Activated CD4-positive, alpha-beta memory T cell treated with anti-CD3 and anti-CD28 coated beads for 36 hours (primary cell): ENCODE data around the gene RBMS3. TPM values are rescaled to one million over a fixed set of nuclear protein-coding genes. Genes with fewer than 3 reads are reported as not detected.

ENCODE experiments used
- CTCF ChIA-PET: fragments of 350-600 bp; sonication (Branson Sonifier 250); formaldehyde crosslinking; loops from one replicate; lab custom pipeline; 2021; ENCODE audit warnings: antibody characterized with exemption, inconsistent platforms; lab: Charles Lee
- POLR2A ChIA-PET: fragments of 350-600 bp; sonication (Branson Sonifier 250); formaldehyde crosslinking; loops from one replicate; lab custom pipeline; 2021; ENCODE audit warnings: antibody characterized with exemption; lab: Charles Lee
- DNase-seq: peaks from one replicate; pipeline ENCODE4 v3.0.0-alpha.2; 2020
- H3K27ac Mint-ChIP-seq: one replicate; pipeline ENCODE4 v1.8.0; 2021; ENCODE audit warnings: mixed read lengths
- H3K27me3 Mint-ChIP-seq: one replicate; pipeline ENCODE4 v1.8.0; 2021; ENCODE audit warnings: mixed read lengths
- H3K36me3 Mint-ChIP-seq: one replicate; pipeline ENCODE4 v1.8.0; 2021; ENCODE audit warnings: mixed read lengths
- H3K4me1 Mint-ChIP-seq: one replicate; pipeline ENCODE4 v1.8.0; 2021; ENCODE audit warnings: low read depth, mixed read lengths
- H3K4me3 Mint-ChIP-seq: one replicate; pipeline ENCODE4 v1.8.0; 2021; ENCODE audit warnings: mild to moderate bottlenecking, mixed read lengths
- H3K9me3 Mint-ChIP-seq: one replicate; pipeline ENCODE4 v1.8.0; 2021; ENCODE audit warnings: mixed read lengths
- intact Hi-C: fragments of 100-400 bp; cut with micrococcal nuclease; formaldehyde crosslinking; loops from one replicate; pipeline ENCODE4 v1.15.1; 2023
- total RNA-seq, 2 experiments: library from RNA; stranded (reverse); gene quantifications; one replicate each; pipeline ENCODE4 v1.2.3, GENCODE V29; 2021

Gene RBMS3
- total RNA-seq, 2 experiments from 2014 or later: 1.6 TPM

DNA sequence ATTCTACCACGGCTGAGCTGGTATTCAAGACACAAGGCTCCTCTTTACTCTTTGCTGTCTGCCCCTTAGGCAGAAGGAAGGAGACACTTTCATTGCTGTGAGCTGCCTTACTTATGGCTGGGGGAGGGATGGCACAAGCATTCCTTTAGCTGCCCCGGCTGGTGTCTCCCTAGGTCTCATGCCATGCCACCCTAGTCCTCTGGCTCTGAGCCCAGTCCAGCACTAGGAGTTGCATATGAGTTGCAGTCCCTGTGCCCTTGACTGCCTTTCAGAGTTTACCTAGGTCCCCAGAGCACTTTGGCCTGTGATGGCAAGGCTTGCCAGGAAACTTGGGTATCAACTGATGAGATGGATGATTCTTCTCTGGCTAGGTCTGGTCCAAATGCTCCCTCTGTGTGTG is 296.4 kb downstream of the RBMS3 start:
- peaks cover 11% of the 10 kb centered on the region for H3K9me3 Mint-ChIP-seq
- intact Hi-C loops: no loop called here
- CTCF ChIA-PET: no interaction called here

GRCh38 chr3:29581311-29581710 is 300.4 kb downstream of the RBMS3 start:
- Mint-ChIP-seq H3K9me3 (no peaks in the 10 kb centered on the region), H3K27ac (no peak overlapping the region), H3K4me3 (no peak overlapping the region), H3K4me1 (no peaks in the 10 kb centered on the region), H3K36me3 (no peaks in the 10 kb centered on the region), H3K27me3 (peaks cover 1% of the 10 kb centered on the region)
- ChIA-PET CTCF (no interaction called here), POLR2A (no interaction called here)
- no peak for DNase-seq
- intact Hi-C loops: no loop called here

More for the DNA sequence above, 296.4 kb downstream of the RBMS3 start:
- no peaks in the 10 kb centered on the region for H3K36me3 Mint-ChIP-seq
- POLR2A ChIA-PET: no interaction called here
- H3K27me3 Mint-ChIP-seq: peaks cover 1% of the 10 kb centered on the region
- no peaks in the 10 kb centered on the region for H3K4me1 Mint-ChIP-seq
- H3K27ac Mint-ChIP-seq: no peak overlapping the region
- H3K4me3 Mint-ChIP-seq: no peak overlapping the region
- DNase-seq: no peak

DNA sequence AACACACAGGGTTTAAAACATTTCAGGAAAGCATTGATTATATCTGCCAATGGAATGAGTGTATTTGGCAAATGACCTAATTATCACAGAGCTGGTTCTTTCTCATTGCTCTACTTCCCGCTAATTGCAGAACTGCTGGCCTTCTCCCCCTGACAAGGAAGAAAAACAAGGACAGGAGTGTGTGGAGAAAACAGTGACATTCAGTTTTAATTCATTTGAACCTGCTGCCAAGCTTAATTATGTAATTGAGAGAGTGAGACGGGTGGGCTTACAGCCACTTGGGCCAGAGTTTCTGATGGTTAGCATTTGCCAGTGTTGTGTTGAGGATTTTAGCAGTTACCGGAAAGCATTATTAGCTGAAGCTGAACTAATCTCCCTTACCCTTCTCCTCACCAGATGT is 301.4 kb downstream of the RBMS3 start:
- intact Hi-C loops: no loop called here
- ChIA-PET POLR2A (no interaction called here), CTCF (no interaction called here)
- Mint-ChIP-seq H3K27ac (no peak overlapping the region), H3K36me3 (no peaks in the 10 kb centered on the region), H3K4me3 (no peak overlapping the region), H3K9me3 (peaks cover 2% of the 10 kb centered on the region), H3K4me1 (no peaks in the 10 kb centered on the region), H3K27me3 (peaks cover 1% of the 10 kb centered on the region)
- DNase-seq: no peak

DNA sequence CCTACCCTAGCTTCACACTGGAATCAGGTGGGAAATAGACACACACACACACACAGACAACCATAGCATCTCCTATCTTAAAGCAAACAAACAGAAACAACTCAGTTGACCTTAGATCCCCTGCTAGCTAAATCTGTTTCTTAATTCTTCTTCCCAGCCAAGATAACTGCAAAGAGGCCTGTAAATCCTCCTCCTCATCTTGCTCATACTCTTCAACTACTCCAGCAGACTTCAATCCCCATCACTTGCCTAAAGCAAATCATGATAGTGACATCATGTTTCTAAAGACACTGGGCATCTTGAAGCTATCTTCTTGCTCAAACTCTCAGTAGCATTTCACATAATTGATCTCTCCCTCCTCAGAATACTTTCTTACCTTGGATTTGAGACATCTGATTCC is 303.0 kb downstream of the RBMS3 start:
- DNase-seq: no peak
- H3K27ac Mint-ChIP-seq: no peak overlapping the region
- no peaks in the 10 kb centered on the region for H3K36me3 Mint-ChIP-seq
- peaks cover 1% of the 10 kb centered on the region for H3K27me3 Mint-ChIP-seq
- ChIA-PET CTCF (no interaction called here), POLR2A (no interaction called here)
- no peak overlapping the region for H3K4me3 Mint-ChIP-seq
- H3K4me1 Mint-ChIP-seq: no peaks in the 10 kb centered on the region
- peaks cover 4% of the 10 kb centered on the region for H3K9me3 Mint-ChIP-seq
- intact Hi-C loops: no loop called here

DNA sequence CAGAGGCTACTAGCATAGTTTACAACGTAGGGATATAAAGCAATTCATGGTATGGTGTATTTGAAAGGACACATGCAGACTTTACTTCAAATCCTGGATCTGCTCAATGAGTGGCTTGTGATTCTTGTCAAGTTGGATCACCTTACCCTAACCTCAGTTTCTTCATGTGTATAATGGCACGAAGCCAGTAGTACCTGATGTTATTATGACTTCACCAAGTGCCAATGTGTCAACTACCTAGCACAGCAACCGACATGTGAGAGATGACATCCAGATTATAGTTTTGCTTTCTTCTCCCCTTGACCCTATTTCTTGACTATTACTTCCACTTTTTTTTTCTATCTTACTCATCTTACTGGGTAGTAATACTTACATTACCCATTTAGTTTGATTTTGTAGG is 304.5 kb downstream of the RBMS3 start:
- H3K9me3 Mint-ChIP-seq: peaks cover 4% of the 10 kb centered on the region
- POLR2A ChIA-PET: no interaction called here
- CTCF ChIA-PET: no interaction called here
- no peaks in the 10 kb centered on the region for H3K36me3 Mint-ChIP-seq
- no peak for DNase-seq
- no peak overlapping the region for H3K4me3 Mint-ChIP-seq
- intact Hi-C loops: no loop called here
- no peaks in the 10 kb centered on the region for H3K4me1 Mint-ChIP-seq
- H3K27me3 Mint-ChIP-seq: no peaks in the 10 kb centered on the region
- no peak overlapping the region for H3K27ac Mint-ChIP-seq

DNA sequence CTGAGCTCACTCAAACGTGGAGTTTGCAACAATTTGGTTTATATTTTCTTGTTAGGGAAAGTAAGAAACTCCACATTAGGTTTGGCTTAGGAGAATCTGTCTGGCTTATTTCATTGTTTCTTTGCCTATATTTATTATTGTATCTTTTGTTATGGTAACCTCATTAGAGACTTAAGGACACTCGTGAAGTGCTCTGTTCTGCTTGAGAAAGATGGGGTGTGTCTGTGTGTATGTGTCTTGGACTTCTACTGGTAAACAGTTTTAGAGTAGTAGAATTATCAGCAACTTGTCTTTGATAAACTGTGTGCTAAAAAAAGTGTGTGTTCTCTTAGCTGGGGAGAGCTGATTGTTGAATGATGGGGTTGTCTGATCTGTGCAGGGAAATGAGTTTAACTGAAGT is 306.5 kb downstream of the RBMS3 start:
- Mint-ChIP-seq H3K27ac (no peak overlapping the region), H3K4me3 (no peak overlapping the region), H3K27me3 (no peaks in the 10 kb centered on the region), H3K36me3 (no peaks in the 10 kb centered on the region), H3K4me1 (no peaks in the 10 kb centered on the region), H3K9me3 (peaks cover 7% of the 10 kb centered on the region)
- DNase-seq: no peak
- ChIA-PET POLR2A (no interaction called here), CTCF (no interaction called here)
- intact Hi-C loops: no loop called here

DNA sequence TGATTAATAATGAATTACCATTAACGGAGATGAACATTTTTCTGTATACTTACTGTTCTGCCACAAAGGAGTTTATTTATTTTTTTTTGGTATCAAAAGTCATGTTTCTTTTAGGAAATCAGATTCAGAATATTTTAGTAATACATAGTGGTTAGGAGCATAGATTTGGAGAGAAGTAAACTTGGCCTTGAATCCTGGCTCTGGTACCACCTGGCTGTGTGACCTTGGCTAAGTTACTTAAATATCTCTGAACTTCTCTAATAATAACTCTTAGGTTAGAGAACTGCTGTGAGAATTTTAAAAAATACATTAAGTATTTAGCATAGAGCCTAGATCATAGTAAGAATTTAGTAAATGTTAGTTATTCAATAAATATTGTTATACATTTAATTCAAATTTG is 309.1 kb downstream of the RBMS3 start:
- POLR2A ChIA-PET: no interaction called here
- Mint-ChIP-seq H3K36me3 (no peaks in the 10 kb centered on the region), H3K27me3 (no peaks in the 10 kb centered on the region), H3K4me3 (no peak overlapping the region), H3K27ac (no peak overlapping the region), H3K9me3 (peaks cover 8% of the 10 kb centered on the region), H3K4me1 (no peaks in the 10 kb centered on the region)
- intact Hi-C loops: no loop called here
- DNase-seq: no peak
- CTCF ChIA-PET: no interaction called here

- H3K4me1 Mint-ChIP-seq: no peaks in the 10 kb centered on the region
- POLR2A ChIA-PET: no interaction called here
- H3K27me3 Mint-ChIP-seq: no peaks in the 10 kb centered on the region
- no peaks in the 10 kb centered on the region for H3K36me3 Mint-ChIP-seq
- H3K27ac Mint-ChIP-seq: no peak overlapping the region
- intact Hi-C loops: no loop called here
- H3K4me3 Mint-ChIP-seq: no peak overlapping the region
- DNase-seq: no peak
- CTCF ChIA-PET: no interaction called here
- peaks cover 8% of the 10 kb centered on the region for H3K9me3 Mint-ChIP-seq
Observed at GRCh38 chr3:29590461-29590860, 309.6 kb downstream of the RBMS3 start.

DNA sequence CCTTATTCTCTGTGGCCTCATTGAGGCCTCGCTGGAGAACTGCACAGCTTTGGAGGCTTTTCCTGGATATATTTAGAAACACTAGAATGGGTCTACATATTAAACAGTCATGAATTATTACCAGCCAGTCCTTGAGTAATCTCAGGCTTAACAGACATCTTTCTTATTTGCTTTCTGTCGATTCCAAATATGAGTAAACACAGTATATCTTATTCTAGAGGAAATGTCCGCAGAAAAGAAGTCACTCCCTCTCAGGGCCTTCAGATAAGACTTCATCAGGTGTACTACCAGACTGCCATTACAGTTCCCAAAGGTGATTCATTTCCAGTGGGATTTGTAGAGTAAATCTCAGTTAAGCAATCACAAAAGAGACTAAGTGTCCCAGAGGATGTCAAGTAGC is 310.7 kb downstream of the RBMS3 start:
- Mint-ChIP-seq H3K4me1 (no peaks in the 10 kb centered on the region), H3K36me3 (no peaks in the 10 kb centered on the region), H3K27me3 (no peaks in the 10 kb centered on the region), H3K9me3 (peaks cover 8% of the 10 kb centered on the region), H3K4me3 (no peak overlapping the region), H3K27ac (no peak overlapping the region)
- POLR2A ChIA-PET: no interaction called here
- intact Hi-C loops: no loop called here
- no peak for DNase-seq
- CTCF ChIA-PET: no interaction called here

DNA sequence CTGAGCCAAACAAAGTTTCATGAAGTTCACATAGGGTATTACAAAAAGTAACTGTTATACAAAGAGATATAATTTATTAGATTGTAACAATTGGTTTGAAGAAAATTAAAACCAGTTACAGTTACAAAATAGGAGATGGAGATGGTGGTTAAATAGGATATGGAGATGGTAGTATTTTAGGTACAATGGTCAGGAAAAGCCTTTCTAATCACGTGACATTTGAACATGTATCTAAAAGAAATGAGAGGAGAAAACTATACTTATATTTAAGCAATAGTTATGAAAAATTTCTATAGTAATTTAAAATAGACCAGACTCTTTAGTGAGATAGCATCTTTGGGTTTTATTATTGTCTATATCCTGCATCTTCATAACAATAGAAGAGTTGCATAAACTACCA is 312.9 kb downstream of the RBMS3 start:
- Mint-ChIP-seq H3K36me3 (no peaks in the 10 kb centered on the region), H3K4me3 (no peak overlapping the region), H3K9me3 (peaks cover 5% of the 10 kb centered on the region), H3K27ac (no peak overlapping the region), H3K27me3 (no peaks in the 10 kb centered on the region), H3K4me1 (no peaks in the 10 kb centered on the region)
- intact Hi-C loops: no loop called here
- no peak for DNase-seq
- ChIA-PET POLR2A (no interaction called here), CTCF (no interaction called here)

GRCh38 chr3:29594261-29594660 is 313.4 kb downstream of the RBMS3 start:
- peaks cover 5% of the 10 kb centered on the region for H3K9me3 Mint-ChIP-seq
- no peak for DNase-seq
- CTCF ChIA-PET: no interaction called here
- H3K4me1 Mint-ChIP-seq: no peaks in the 10 kb centered on the region
- H3K27ac Mint-ChIP-seq: no peak overlapping the region
- intact Hi-C loops: no loop called here
- H3K27me3 Mint-ChIP-seq: no peaks in the 10 kb centered on the region
- H3K36me3 Mint-ChIP-seq: no peaks in the 10 kb centered on the region
- POLR2A ChIA-PET: no interaction called here
- H3K4me3 Mint-ChIP-seq: no peak overlapping the region

DNA sequence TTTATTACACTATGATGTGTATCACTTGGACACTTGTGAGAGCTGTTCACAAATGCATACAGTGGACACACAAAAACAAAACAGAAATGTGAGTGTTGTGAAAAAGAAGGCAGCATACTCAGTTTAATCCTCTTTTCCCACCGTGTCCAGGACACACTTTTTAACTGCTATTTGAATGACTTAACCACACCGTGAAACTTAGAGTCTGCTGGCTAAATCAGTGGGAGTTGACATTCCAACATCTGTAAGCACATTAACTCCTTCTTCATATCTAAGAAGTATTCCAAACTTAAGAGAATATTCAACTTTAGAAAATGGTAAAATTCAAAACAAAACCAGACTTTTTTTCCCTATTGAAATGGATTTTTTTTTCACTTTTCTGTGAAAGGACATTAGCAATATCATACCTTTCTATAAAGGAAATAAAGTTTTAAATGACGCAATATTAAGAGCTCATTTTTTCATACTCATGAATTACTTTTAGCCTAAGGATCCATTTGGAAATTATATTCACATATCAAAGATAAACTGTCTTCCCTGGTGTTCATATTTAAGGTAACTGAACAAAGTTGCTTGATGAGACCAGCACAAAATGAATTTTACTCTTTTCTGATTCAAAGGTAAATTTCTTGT is 316.6 kb downstream of the RBMS3 start:
- Mint-ChIP-seq H3K4me3 (no peak overlapping the region), H3K27me3 (no peaks in the 10 kb centered on the region), H3K4me1 (no peaks in the 10 kb centered on the region), H3K36me3 (no peaks in the 10 kb centered on the region), H3K27ac (no peak overlapping the region), H3K9me3 (no peaks in the 10 kb centered on the region)
- DNase-seq: no peak
- intact Hi-C loops: no loop called here
- CTCF ChIA-PET: no interaction called here
- POLR2A ChIA-PET: no interaction called here

DNA sequence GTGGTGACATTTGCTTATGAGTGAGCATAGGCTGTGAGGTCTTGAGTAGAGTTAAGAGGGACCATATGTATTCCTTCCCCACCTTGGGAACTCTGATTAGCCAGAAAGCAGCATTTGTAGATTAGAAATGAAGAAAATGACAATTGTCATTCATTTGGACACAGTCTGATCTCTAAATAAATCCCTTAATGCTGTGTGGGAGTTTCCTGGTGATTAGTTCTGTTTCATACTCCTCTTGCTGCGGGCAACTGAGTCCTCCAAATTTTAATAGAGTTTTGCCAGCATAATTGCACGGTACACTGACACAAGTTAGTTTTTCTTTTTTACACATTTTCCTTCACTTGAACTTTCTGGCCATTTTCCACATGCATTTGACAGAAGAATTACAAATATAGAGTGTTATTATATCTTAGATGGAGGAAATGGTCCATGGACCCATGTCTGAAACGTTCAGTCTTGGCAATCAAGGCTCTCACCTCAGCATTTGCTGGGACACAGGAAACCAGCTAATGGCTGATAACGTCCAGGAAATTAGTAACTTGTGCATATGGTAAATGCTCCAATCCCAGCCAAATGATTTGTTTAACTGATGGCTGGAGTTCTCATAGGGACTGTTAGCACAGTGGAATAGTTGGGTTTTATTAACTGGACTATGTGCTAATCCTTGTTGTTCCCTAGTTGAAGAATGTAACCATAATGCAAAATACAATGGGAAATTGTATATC is 321.2 kb downstream of the RBMS3 start:
- Mint-ChIP-seq H3K9me3 (no peaks in the 10 kb centered on the region), H3K36me3 (no peaks in the 10 kb centered on the region), H3K27me3 (no peaks in the 10 kb centered on the region), H3K27ac (no peak overlapping the region), H3K4me3 (no peak overlapping the region), H3K4me1 (no peaks in the 10 kb centered on the region)
- DNase-seq: no peak
- ChIA-PET POLR2A (no interaction called here), CTCF (no interaction called here)
- intact Hi-C loops: no loop called here
